BE2C (cell line): ENCODE measurements around the gene NSMCE1.

Source experiments
- DNase-seq: peaks from one replicate; pipeline ENCODE4 v3.0.0-alpha.2; 2020
- H3K27me3 ChIP-seq: fragments of 250-450 bp; sonication (Bioruptor Pico); 2 replicates; pipeline ENCODE4 v1.5.1; 2020; ENCODE audit warnings: mild to moderate bottlenecking
- H3K36me3 ChIP-seq: fragments of 250-450 bp; sonication (Bioruptor Pico); 2 replicates; pipeline ENCODE4 v1.5.1; 2020; ENCODE audit warnings: mild to moderate bottlenecking
- H3K4me1 ChIP-seq: fragments of 250-450 bp; sonication (Bioruptor Pico); 2 replicates; pipeline ENCODE4 v1.5.1; 2020
- H3K4me3 ChIP-seq: 2 replicates; pipeline ENCODE4 v1.5.1; 2011; ENCODE audit warnings: low read depth, low read length
- H3K9me3 ChIP-seq: fragments of 250-450 bp; sonication (Bioruptor Pico); 2 replicates; pipeline ENCODE4 v1.5.1; 2020
- CTCF ChIP-seq: IDR thresholded peaks from 2 replicates; pipeline ENCODE4 v1.5.1; 2012; ENCODE audit warnings: mild to moderate bottlenecking, low read depth, low read length

NSMCE1 gene

GRCh38 chr16:27228045-27228444 lies 40.5 kb downstream of the NSMCE1 start:
- H3K4me1 ChIP-seq = peaks cover 7% of the 10 kb centered on the region; the same call in 1 of the 2 replicates
- H3K4me3 ChIP-seq = no peak overlapping the region
- TF ChIP-seq CTCF = no peak
- DNase-seq = no peak
- H3K9me3 ChIP-seq = no peaks in the 10 kb centered on the region
- H3K27me3 ChIP-seq = no peaks in the 10 kb centered on the region
- no peaks in the 10 kb centered on the region; the same call in 1 of the 2 replicates for H3K36me3 ChIP-seq

GRCh38 chr16:27226976-27227705 lies 41.4 kb downstream of the NSMCE1 start:
- Histone ChIP-seq H3K9me3 (no peaks in the 10 kb centered on the region), H3K27me3 (no peaks in the 10 kb centered on the region), H3K4me1 (peaks cover 12% of the 10 kb centered on the region; the same call in 1 of the 2 replicates), H3K36me3 (no peaks in the 10 kb centered on the region; the same call in 1 of the 2 replicates), H3K4me3 (no peak overlapping the region)
- DNase-seq = no peak
- TF ChIP-seq CTCF = no peak

DNA sequence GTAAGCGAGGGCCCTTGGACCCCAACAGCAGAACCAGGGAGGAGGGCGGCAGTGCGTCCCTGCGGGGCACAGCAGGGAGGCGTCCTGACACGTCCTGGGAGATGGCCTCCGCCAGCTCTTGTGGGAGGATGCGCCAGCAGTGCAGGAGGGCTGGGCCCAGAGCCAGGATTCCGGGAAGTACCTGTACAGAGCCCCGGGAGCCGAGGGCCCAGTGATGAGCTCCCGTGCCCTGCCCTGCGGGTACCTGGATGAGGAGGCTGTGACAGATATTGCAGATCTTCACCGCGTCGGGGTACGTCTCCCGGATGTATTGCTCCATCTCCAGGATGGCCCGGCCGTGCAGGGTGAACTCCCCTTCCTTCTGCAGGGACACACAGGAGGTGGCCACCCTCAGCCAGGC lies 42.1 kb downstream of the NSMCE1 start:
- no peak for DNase-seq
- Histone ChIP-seq H3K36me3 (no peaks in the 10 kb centered on the region; the same call in 1 of the 2 replicates), H3K27me3 (no peaks in the 10 kb centered on the region), H3K4me1 (peaks cover 12% of the 10 kb centered on the region; the same call in 1 of the 2 replicates), H3K4me3 (no peak overlapping the region), H3K9me3 (no peaks in the 10 kb centered on the region)
- TF ChIP-seq CTCF = no peak

DNA sequence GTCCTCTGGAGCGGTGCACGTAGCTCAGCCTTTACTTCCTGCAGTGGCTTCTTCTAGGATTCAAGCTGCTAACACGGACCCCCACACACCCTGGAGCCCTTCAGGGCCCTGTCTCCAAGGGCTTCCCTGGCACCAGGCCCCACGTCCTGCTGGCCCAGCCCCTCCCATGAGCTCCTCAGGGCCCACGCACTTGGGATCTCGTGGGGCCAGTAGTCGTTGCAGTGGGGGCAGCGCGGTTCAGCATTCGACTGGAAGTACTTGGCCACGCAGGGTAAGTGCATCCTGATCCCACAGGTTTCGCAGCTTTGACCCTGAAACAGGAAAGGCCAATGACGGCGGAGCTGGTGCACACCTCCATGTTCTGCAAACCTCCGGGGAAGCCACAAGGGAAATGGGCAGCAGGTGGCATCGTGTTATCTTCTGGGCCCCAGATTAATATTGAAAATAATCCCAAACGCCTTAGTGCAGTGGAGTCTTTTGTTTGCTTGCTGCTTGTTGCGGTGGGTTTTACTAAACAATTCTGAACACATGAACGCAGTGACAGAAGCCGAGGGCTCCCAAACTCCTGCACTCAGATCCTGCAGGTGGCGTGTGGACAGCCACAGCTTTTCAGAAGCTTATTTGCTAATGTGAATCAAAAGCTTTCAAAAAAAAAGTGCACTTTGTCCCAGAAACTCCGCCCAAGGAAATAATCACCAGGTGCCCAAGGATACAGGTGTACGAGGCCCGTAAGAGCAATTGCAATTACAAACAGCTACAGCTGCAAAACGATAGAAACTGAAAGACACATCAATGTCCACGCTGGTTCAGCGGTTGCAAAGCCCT lies 42.8 kb downstream of the NSMCE1 start:
- no peak overlapping the region for H3K4me3 ChIP-seq
- peaks cover 12% of the 10 kb centered on the region; the same call in 1 of the 2 replicates for H3K4me1 ChIP-seq
- no peaks in the 10 kb centered on the region for H3K9me3 ChIP-seq
- no peaks in the 10 kb centered on the region; the same call in 1 of the 2 replicates for H3K36me3 ChIP-seq
- no peaks in the 10 kb centered on the region for H3K27me3 ChIP-seq
- no peak for DNase-seq
- TF ChIP-seq CTCF = no peak

DNA sequence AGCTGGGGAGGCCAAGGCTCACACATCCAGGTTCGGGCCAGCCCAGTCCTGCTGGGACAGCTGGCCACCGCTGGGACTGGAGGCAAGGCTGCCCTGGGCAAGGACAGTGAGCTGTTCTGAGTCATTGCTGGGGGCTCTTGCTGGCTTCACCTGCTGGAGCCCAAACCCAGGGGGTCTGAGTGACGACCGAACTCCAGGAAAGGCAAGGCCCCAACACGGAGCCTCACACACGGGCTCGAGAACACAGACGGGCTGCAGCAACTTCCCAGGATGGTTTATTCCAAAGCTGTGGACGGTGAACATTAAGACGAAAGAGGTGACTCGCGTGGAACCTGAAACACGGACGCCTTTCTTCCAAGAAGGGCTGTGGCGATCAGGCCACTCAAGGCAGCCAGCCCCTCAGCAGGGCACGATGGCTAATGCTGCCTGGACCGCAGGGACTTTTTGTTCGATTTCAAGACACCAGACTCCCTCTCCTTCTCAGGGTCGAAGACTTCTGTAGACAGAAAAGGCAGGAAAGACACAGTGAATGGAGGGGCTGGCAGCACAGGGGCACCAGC lies 43.8 kb downstream of the NSMCE1 start:
- no peak for TF ChIP-seq CTCF

More for the DNA sequence above, 43.8 kb downstream of the NSMCE1 start:
- H3K36me3 ChIP-seq = no peaks in the 10 kb centered on the region; the same call in 1 of the 2 replicates
- H3K4me1 ChIP-seq = peaks cover 12% of the 10 kb centered on the region; the same call in 1 of the 2 replicates
- no peak for DNase-seq
- H3K27me3 ChIP-seq = no peaks in the 10 kb centered on the region
- H3K9me3 ChIP-seq = no peaks in the 10 kb centered on the region
- H3K4me3 ChIP-seq = no peak overlapping the region
